Measurements from ENCODE around the gene FHOD3. TPM values are rescaled to one million over a fixed set of nuclear protein-coding genes. Genes with fewer than 3 reads are reported as not detected.

The FHOD3 gene
- total and polyA plus RNA-seq, 2 of the 13 experiments (the other 11 are each of a cell fraction or from before 2014, with no cell fraction given): 0.07 TPM; not detected in 1

DNA sequence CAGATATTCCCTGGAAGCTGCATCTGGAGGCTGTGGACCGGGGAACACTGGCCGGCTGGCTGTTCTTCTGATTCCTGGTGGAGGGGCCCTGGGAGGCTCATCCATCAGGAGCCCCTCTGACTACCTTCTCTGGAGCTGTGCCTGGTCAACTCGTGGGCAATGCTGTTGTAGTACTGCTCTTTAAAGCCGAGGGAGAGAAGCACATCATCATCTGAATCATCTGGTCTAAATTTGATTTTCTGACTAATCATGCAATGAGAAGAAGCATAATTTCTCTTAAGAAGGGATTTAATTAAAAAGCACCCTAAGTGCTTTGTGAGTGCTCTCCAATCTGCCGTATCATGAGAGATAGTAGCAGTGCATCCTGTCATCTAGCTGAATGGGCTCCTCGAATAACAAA, 229.5 kb downstream of the FHOD3 start (continued):
- TF ChIP-seq, protein P1, sequence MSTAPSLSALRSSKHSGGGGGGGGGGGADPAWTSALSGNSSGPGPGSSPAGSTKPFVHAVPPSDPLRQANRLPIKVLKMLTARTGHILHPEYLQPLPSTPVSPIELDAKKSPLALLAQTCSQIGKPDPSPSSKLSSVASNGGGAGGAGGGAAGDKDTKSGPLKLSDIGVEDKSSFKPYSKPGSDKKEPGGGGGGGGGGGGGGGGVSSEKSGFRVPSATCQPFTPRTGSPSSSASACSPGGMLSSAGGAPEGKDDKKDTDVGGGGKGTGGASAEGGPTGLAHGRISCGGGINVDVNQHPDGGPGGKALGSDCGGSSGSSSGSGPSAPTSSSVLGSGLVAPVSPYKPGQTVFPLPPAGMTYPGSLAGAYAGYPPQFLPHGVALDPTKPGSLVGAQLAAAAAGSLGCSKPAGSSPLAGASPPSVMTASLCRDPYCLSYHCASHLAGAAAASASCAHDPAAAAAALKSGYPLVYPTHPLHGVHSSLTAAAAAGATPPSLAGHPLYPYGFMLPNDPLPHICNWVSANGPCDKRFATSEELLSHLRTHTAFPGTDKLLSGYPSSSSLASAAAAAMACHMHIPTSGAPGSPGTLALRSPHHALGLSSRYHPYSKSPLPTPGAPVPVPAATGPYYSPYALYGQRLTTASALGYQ (CRISPR knock-in tag; IDR thresholded peaks at IDR 0.05): no peak

DNA sequence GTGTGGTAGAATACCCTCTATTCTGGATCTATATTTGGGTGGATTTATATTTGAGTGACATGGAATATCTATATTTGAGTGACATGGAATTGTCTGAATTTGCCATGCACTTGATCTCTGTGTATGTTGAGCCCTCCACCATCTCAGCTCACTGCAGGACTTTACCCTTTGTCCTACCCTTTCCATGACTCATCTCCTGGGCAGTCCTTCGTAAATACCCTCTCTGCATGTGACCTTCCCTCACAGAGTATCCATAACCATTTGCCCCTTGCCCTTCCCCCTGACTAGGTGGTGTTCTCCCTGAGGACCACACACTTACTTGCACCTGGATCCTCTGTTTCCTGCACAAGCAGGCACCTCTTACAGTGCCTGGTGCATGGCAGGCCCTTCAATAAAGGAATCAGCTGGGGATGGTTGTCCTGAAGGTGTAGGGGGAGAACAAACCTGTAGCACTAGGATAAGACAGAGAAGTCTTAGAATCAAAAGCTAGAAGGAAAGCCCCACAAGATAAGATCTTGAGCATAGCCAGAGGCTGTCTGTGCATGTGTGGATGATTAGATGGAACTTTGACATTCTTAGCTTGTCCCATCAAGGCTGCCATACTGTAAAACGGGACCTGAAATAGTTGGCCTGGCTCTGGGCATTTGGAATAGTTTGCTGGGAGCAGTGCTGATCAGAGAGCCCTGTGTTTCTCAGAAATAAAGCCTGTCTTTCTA, 230.4 kb downstream of the FHOD3 start:
- intact Hi-C loops (cut with micrococcal nuclease; ENCODE audit: unreplicated experiment) (no loop called here), in situ Hi-C loops (cut with HindIII; ENCODE audit: extremely low pct_ligation_motif_present, low pct_unique_long_range_greater_than_20kb) (no loop called here)
- POLR2A ChIA-PET: no interaction called here
- H3K4me2 ChIP-seq (ENCODE audit: low read depth, low read length): 0 out of 2 replicates have a peak overlapping the region, but pooled peaks have one; percentile 2
- DNase-seq (ENCODE audit: low spot score): peak; percentile 36
- BruUV-seq (replicated peaks): no TSS peak
- no peaks in the 10 kb centered on the region for H3K36me3 ChIP-seq (replicated peaks in 1 of 2; ENCODE audit: control insufficient read depth in 1 of 2, insufficient read depth in 2 of 2, low read length in 2 of 2)
- CTCF ChIA-PET (ENCODE audit: low intra/inter-chr PET ratio, low total read pairs): no interaction called here
- no peak overlapping the region for H3K27ac ChIP-seq (ENCODE audit: extremely low read length, insufficient read depth, low read length)
- no peak overlapping the region for H3K4me3 ChIP-seq (replicated peaks in 1 of 3; ENCODE audit: insufficient read depth in 1 of 3, low read depth in 2 of 3, low read length in 3 of 3)
- peak; percentile 92 for ATAC-seq
- peaks cover 16% of the 10 kb centered on the region for H3K4me1 ChIP-seq (ENCODE audit: insufficient read depth, low read length)
- no peak overlapping the region for H3K9ac ChIP-seq (ENCODE audit: insufficient read depth, low read depth, low read length)
- no peaks in the 10 kb centered on the region for H4K20me1 ChIP-seq (ENCODE audit: insufficient read depth, low read length)
- no peak for FAIRE-seq
- no peaks in the 10 kb centered on the region for H3K79me2 ChIP-seq (ENCODE audit: insufficient read depth, low read length)
- no peak overlapping the region for H2AFZ ChIP-seq (ENCODE audit: low read length)
- peaks cover 0 to 10% of the 10 kb centered on the region in 2 experiments; a peak in 1 of 5 replicates for H3K27me3 ChIP-seq (ENCODE audit: control insufficient read depth in 1 of 2, insufficient read depth in 2 of 2, low read length in 2 of 2)
- WGBS (ENCODE audit: low lambda C conversion rate): 0% methylated on average over 2 of the region's 2 CpGs
- H3K9me3 ChIP-seq (ENCODE audit: low read length): no peaks in the 10 kb centered on the region
- 0 out of 2 replicates have a peak, but pooled peaks have one; percentile 28 for TF ChIP-seq DPF2 (CRISPR knock-in tag; IDR thresholded peaks at IDR 0.05; ENCODE audit: borderline replicate concordance, low read depth)
- TF ChIP-seq ZFP37 (CRISPR knock-in tag; IDR thresholded peaks at IDR 0.05; ENCODE audit: borderline replicate concordance): no peak
- TF ChIP-seq, protein P2, sequence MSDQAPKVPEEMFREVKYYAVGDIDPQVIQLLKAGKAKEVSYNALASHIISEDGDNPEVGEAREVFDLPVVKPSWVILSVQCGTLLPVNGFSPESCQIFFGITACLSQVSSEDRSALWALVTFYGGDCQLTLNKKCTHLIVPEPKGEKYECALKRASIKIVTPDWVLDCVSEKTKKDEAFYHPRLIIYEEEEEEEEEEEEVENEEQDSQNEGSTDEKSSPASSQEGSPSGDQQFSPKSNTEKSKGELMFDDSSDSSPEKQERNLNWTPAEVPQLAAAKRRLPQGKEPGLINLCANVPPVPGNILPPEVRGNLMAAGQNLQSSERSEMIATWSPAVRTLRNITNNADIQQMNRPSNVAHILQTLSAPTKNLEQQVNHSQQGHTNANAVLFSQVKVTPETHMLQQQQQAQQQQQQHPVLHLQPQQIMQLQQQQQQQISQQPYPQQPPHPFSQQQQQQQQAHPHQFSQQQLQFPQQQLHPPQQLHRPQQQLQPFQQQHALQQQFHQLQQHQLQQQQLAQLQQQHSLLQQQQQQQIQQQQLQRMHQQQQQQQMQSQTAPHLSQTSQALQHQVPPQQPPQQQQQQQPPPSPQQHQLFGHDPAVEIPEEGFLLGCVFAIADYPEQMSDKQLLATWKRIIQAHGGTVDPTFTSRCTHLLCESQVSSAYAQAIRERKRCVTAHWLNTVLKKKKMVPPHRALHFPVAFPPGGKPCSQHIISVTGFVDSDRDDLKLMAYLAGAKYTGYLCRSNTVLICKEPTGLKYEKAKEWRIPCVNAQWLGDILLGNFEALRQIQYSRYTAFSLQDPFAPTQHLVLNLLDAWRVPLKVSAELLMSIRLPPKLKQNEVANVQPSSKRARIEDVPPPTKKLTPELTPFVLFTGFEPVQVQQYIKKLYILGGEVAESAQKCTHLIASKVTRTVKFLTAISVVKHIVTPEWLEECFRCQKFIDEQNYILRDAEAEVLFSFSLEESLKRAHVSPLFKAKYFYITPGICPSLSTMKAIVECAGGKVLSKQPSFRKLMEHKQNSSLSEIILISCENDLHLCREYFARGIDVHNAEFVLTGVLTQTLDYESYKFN (CRISPR knock-in tag; conservative IDR thresholded peaks at IDR 0.05): peak; percentile 36; the same call in 1 of the 2 replicates
- peak; percentile 18; the same call in 1 of the 2 replicates for TF ChIP-seq FOXK1 (CRISPR knock-in tag; IDR thresholded peaks at IDR 0.05; ENCODE audit: borderline replicate concordance, low read depth)
- TF ChIP-seq, protein P3, sequence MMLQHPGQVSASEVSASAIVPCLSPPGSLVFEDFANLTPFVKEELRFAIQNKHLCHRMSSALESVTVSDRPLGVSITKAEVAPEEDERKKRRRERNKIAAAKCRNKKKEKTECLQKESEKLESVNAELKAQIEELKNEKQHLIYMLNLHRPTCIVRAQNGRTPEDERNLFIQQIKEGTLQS (CRISPR knock-in tag; IDR thresholded peaks at IDR 0.05): peak; percentile 64; the same call in 1 of the 2 replicates
- peak; percentile 64 for TF ChIP-seq RARA (CRISPR knock-in tag; IDR thresholded peaks at IDR 0.05)
- TF ChIP-seq JUND (CRISPR knock-in tag; IDR thresholded peaks at IDR 0.05): peak; percentile 86
- peak; percentile 44; the same call in 1 of the 2 replicates for TF ChIP-seq HNF4G (IDR thresholded peaks at IDR 0.05; ENCODE audit: borderline replicate concordance, low read depth, low read length)
- peak; percentile 64; the same call in 1 of the 2 replicates for TF ChIP-seq HNF4G (CRISPR knock-in tag; IDR thresholded peaks at IDR 0.05; ENCODE audit: borderline replicate concordance, low read depth)
- TF ChIP-seq, protein P4, sequence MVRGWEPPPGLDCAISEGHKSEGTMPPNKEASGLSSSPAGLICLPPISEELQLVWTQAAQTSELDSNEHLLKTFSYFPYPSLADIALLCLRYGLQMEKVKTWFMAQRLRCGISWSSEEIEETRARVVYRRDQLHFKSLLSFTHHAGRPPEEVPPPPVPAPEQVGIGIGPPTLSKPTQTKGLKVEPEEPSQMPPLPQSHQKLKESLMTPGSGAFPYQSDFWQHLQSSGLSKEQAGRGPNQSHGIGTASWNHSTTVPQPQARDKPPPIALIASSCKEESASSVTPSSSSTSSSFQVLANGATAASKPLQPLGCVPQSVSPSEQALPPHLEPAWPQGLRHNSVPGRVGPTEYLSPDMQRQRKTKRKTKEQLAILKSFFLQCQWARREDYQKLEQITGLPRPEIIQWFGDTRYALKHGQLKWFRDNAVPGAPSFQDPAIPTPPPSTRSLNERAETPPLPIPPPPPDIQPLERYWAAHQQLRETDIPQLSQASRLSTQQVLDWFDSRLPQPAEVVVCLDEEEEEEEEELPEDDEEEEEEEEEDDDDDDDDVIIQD (CRISPR knock-in tag; IDR thresholded peaks at IDR 0.05; ENCODE audit: low read depth): peak; percentile 50; the same call in 1 of the 2 replicates
- 0 out of 2 replicates have a peak, but pooled peaks have one; percentile 33 for TF ChIP-seq GATAD2A (CRISPR knock-in tag; IDR thresholded peaks at IDR 0.05)
- TF ChIP-seq EP300 (IDR thresholded peaks at IDR 0.05; ENCODE audit: low read depth in 2 of 2, low read length in 2 of 2): peak in 1 of 2 experiments; percentile 11; a peak in 1 of 4 replicates
- TF ChIP-seq EP300 (CRISPR knock-in tag; IDR thresholded peaks at IDR 0.05; ENCODE audit: borderline replicate concordance): no peak

Data from HepG2 (cell line).